H1 (cell line): ENCODE results near the gene ADAMTS17. TPM values are rescaled to one million over a fixed set of nuclear protein-coding genes. Genes with fewer than 3 reads are reported as not detected.

Source experiments
- CHD1 ChIP-seq: IDR thresholded peaks from 2 replicates; pipeline ENCODE4 v1.6.1; 2012; ENCODE audit warnings: low read depth, low read length, improper control_type of control experiment
- EZH2 ChIP-seq: fragments of 200-600 bp; sonication (generic); IDR thresholded peaks from 2 replicates; pipeline ENCODE4 v1.7.1; 2012; ENCODE audit warnings: low read depth, mild to moderate bottlenecking, moderate library complexity, low read length, inconsistent platforms; ENCODE audit not compliant: severe bottlenecking
- POLR2A ChIP-seq, 2 experiments: IDR thresholded peaks; 1 replicate in 1 of 2; 2 replicates in 1 of 2; pipeline ENCODE4 v1.6.1; 2011; ENCODE audit warnings: low read depth in 2 of 2, low read length in 2 of 2, mild to moderate bottlenecking in 2 of 2; ENCODE audit errors: control extremely low read depth in 1 of 2
- RFX5 ChIP-seq: IDR thresholded peaks from 2 replicates; pipeline ENCODE4 v1.6.1; 2011; ENCODE audit warnings: low read depth, low read length, improper control_type of control experiment, borderline replicate concordance
- SRF ChIP-seq: IDR thresholded peaks from 2 replicates; pipeline ENCODE4 v1.6.1; 2011; ENCODE audit warnings: mild to moderate bottlenecking, low read depth, low read length, moderate library complexity
- polyA plus RNA-seq, 7 experiments: library from polyadenylated mRNA; depleted of rRNA in 3 of 7; stranded (reverse) in 5 of 7; unstranded in 2 of 7; fragments of >200 nt in 5 of 7; fragments of 200-250 nt in 2 of 7; gene quantifications; 1 replicate in 5 of 7; 2 replicates in 1 of 7; 4 replicates in 1 of 7; pipeline versions ENCODE4 v1.2.1 to v1.2.3, GENCODE V29; 2011 to 2013; ENCODE audit warnings: missing spikeins in 2 of 7, mixed read lengths in 2 of 7
- total RNA-seq: library from RNA; stranded (reverse); fragmentation: NEBNext Ultra II Directional; extraction: Animal tissue kit (Norgen Biotek cat#: 25700); gene quantifications from 2 replicates; pipeline ENCODE4 v1.2.1, GENCODE V29; 2021
- TF ChIP-seq, protein P1 (sequence below), 3 experiments: IDR thresholded peaks; 1 replicate in 2 of 3; 2 replicates in 1 of 3; pipeline versions ENCODE4 v1.5.1 to v1.6.1; 2011; ENCODE audit warnings: low read length in 3 of 3, mild to moderate bottlenecking in 3 of 3, inconsistent platforms in 2 of 3, low read depth in 1 of 3, moderate library complexity in 1 of 3; ENCODE audit not compliant: insufficient read depth in 1 of 3; ENCODE audit errors: control extremely low read depth in 1 of 3

The ADAMTS17 gene
- total and polyA plus RNA-seq, 2 of the 8 experiments (the other 6 are each of a cell fraction or from before 2014, with no cell fraction given): 0.51 to 1.7 TPM

DNA sequence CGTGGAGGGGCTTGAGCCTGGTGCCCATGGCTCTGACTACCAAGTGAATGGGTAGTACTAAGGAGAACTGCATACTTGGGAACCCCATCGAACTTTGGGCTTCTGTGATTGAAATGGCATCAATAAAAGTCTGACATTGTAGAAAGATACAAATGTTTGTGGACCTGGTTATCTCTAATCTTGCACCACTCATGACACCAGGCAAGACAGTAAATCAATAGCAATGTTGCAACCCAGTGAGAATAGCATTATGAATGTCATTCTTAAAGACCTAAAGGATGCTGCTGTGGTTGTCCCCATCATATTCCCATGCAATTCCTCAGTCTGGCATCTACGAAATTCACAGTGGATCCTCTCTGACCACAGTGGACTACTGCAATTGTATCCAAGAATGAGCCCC lies 375.0 kb downstream of the ADAMTS17 start (continued):
- TF ChIP-seq, protein P1, sequence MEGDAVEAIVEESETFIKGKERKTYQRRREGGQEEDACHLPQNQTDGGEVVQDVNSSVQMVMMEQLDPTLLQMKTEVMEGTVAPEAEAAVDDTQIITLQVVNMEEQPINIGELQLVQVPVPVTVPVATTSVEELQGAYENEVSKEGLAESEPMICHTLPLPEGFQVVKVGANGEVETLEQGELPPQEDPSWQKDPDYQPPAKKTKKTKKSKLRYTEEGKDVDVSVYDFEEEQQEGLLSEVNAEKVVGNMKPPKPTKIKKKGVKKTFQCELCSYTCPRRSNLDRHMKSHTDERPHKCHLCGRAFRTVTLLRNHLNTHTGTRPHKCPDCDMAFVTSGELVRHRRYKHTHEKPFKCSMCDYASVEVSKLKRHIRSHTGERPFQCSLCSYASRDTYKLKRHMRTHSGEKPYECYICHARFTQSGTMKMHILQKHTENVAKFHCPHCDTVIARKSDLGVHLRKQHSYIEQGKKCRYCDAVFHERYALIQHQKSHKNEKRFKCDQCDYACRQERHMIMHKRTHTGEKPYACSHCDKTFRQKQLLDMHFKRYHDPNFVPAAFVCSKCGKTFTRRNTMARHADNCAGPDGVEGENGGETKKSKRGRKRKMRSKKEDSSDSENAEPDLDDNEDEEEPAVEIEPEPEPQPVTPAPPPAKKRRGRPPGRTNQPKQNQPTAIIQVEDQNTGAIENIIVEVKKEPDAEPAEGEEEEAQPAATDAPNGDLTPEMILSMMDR (IDR thresholded peaks at IDR 0.05; ENCODE audit: control extremely low read depth in 1 of 3, insufficient read depth in 1 of 3, low read depth in 1 of 3, low read length in 3 of 3): no peak
- TF ChIP-seq RFX5 (no peak), EZH2 (no peak), SRF (no peak), CHD1 (no peak), POLR2A (IDR thresholded peaks at IDR 0.05; ENCODE audit: control extremely low read depth in 1 of 2, low read depth in 2 of 2, low read length in 2 of 2) (no peak)
